HG03280 (cell line): Measurements from ENCODE around the gene TBPL1.
"Not testable (repeated sequence)": the region's sequence is repeated elsewhere in the genome, so short reads cannot be mapped to it uniquely, and the experiment has no call there.

ENCODE experiments used
- ATAC-seq: cut with Tn5 transposase; IDR thresholded peaks from one replicate; pipeline ENCODE4 v1.9.1; 2021; ENCODE audit warnings: mild to moderate bottlenecking, moderate library complexity; ENCODE audit not compliant: unreplicated experiment

Gene TBPL1

DNA sequence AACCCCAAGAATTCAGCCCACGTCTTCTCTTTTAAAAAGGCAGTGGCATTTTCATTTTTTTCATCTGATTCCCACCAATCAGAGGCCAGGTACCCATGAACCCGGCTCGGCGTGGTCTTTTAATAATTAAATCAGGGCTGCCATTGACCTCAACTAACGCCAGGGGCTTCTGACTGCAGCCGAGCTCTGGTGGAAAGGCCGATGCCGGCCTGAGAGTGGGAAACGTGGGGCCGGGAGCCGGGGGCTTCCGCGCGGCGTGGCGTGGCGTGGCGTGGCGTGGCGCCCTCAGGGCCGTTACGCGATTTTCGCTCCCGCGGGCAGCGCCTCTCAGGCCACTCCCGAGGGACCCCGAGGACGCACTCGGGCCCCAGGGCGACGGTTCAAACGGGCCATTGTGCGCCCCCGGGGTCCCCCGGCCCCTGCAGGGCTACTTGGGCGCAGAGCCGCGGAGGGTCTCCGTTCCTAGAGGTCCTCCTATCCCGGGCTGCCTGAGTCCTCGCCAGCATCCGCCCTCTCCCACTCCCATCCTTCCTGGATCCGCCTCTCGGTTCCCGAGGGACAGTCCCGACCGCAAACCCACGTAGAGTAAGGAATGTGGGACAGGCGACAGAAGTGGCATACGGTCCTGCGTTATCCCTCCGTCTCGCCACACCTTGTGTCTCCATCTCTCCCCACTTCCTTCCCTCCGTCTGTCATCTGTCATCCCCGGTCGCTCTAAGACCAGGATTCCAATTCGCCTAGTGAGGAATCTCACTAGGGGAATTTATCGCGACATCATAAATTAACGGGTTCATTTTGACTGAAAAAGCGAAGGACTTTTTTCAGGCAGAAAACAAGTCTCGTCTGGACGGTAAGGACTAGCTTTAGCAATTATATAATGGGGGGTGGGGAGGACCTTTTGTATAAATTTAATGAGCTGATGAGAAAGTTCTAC is 876 bp upstream of the TBPL1 start:
- ATAC-seq: peak; percentile 54

DNA sequence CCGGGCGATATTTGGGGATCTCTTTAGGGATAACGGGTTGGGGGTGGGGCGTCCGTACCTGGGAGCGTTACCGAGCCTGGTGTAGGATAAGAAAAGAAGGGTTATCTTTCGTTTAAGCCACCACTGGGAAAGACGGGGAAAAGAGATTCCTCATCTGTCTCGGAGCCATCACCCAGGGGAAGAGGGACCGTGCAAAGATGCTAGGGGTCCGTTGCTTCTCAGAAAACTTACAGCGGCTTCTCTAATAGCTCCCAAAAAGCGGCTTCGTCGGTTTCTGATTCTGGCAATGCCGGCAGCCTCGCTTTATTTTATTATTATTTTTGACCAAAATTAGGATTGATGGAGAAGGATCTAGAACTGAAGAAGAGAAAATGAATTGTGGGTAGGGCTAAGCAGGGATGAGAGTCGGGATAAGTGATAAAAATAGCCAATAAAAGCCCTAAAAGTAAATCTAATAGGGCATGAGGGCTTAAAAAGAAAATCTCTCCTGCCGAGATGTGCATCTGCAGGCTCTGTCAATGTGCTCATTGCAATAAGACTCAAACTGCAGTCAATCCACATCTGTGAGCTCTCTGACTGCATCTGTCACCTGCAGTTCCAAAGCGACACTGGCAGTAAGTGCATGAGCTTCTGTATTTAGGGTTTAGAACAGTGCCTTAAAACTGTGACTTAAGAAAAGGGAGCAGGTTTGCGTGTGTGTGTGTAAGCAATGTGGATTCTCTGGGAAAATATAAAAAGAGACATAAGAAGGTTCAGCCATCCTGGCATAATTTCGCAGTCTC is 801 bp downstream of the TBPL1 start:
- no peak for ATAC-seq

DNA sequence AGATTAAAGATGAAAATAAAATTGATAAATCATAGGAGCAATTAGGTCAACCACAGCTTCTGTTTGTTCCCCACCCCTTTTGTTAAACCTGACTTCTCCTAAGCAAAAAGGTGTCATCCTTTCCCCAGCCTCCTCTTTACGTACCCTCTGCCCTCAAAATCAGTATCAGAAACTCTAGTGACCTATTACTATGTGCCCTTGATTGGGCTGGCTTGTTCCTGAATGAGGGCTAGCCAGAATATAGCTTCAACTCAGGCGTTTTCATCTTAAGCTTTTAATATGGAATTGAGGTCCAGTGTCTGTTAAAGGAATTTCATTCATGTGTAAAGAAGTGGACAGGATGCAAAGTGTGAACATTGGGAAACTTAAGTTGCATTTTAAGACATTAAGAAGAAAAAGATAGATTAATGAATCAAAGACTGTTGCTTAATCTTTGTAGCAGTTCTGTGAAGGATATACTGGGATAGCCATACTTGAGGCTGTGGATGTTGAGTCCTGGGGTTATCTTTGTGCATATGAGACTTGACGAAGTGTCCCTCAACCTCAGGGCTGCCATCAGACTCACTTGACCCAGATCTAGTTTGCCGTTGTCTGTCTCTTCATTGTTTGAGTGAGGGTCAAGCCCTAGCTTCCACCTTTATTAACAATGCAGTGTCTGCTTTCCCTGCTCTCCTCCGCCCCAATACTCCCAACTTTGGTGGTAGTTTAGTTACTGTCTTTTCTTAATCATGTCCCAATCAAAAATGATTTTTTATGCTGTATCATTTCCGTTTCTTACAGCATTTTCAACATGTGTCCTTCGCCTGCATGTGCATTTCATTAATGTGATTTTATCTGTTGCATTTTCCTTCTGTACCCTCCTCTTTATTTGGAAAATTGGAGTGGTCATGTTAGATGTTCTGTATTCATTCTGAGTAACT is 1.9 kb downstream of the TBPL1 start:
- ATAC-seq: no peak

DNA sequence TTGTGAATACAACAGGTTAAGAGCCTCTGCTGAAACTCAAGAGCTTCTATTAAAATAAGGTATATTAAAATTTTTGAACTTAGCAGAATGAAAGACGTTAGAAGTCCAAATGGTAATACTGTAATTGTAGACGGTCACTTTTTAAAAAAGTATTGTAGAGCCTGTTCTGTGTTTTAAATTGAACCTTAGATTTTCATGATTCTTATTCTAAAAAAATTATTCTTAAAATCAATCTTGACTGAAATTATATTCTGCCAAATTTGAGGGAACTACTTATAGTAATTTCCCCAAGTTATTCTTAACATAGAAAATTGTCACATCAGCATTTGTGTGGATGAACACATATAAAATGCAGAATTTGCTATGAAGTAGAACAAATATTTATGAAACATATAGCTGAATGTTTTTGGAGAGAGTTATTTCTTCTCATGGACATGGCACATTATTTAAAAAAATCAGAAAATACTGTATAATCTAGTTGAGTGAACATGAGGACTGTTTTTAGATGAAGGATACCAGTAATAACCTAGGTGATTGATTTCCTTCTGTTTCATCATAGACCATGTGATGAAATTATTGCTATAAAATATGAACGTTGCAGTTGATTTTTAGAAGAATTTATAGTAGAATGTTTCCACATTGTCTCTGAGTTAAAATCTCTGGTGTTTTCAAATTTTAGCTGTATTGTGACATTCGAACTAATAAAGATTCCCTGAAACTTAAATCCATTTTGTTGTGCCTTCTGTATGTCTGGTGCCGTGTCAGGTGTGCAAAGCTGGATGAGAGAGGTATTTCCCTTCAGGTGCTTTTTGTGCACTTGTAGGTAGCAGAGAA is 2.8 kb downstream of the TBPL1 start:
- ATAC-seq: no peak

DNA sequence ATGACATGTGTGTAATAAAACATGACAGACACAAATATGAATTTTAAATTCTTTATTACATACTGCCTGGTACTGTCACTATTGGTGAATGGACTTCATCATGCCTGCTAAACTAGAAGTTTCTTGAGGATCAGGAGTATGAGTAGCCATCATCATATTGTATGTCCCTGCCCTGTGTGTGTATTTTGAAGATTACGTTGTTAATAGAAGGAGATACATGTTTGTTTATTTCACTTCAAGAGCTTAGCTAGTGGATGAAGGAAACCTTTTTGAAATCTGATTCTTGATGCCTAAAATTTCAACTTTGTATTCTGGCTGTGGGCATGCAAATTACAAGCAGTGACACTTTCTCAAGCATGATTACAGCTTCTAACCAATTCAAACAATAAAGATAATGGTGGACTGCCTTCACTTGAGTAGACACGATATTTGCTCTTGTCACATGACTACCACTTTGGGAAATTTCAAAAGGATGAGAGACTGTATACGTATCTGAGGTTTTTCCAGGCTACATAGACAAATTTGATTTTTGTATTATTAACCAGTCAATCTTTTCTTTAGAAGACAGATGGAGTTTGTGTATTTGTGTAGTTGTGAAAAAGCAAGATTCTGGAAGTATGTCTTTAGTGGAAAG is 3.5 kb downstream of the TBPL1 start:
- no peak for ATAC-seq

DNA sequence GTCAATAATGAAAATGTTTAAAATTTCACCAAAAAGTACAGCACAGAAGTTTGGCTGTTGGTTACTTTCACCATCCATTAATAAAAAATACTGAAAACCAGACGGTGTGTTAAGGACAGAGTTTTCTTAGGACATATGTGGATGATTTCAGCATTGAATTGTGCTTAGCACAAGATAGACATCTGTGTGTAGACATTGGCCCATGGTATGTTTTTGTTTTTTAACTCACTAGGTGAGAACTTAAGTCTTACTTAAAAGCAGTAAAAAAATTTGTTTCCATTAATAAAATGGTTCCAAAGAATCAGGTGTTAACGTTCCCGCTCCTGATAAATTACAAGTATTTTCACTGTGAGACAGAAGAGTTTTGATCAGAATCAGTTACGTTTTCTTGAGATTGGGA is 4.2 kb downstream of the TBPL1 start:
- ATAC-seq: no peak

DNA sequence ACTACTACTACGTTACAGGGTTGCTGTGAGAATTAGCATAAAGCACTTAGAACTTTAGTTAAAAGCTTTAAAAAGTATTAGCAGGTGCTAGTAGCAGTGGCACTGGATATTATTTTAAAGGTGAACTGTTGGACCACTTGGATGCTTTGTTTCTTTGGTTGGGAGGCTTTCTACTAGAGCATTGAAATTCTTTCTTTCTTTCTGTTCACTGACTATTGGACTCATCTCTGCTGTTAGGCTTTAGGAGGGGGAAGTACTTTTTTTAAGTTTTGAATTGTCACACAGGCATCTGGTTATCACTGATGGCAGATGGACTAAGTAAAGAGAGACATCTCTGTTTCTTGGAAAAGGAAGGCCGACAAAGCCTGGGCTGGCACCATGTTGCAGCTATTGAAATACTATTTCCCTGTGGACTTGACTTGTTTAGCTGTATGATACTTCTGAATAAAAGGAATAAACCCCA is 4.8 kb downstream of the TBPL1 start:
- no peak for ATAC-seq

DNA sequence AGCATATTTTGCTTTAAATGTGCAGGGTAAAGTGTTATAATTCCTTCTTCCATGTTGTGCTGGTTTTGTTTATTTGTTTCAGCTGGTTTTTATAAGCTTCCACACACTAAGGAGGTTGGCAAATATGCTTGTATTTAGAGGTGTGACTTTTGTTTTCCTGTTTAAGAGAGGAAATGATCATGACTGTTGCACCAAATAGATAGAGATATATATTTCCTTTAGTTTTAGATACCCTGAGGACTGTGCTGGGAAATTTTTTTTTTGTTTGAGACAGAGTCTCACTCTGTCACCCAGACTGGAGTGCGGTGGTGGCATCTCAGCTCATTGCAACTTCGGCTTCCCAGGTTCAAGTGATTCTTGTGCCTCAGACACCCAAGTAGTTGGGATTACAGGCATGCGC is 5.8 kb downstream of the TBPL1 start:
- no peak for ATAC-seq

DNA sequence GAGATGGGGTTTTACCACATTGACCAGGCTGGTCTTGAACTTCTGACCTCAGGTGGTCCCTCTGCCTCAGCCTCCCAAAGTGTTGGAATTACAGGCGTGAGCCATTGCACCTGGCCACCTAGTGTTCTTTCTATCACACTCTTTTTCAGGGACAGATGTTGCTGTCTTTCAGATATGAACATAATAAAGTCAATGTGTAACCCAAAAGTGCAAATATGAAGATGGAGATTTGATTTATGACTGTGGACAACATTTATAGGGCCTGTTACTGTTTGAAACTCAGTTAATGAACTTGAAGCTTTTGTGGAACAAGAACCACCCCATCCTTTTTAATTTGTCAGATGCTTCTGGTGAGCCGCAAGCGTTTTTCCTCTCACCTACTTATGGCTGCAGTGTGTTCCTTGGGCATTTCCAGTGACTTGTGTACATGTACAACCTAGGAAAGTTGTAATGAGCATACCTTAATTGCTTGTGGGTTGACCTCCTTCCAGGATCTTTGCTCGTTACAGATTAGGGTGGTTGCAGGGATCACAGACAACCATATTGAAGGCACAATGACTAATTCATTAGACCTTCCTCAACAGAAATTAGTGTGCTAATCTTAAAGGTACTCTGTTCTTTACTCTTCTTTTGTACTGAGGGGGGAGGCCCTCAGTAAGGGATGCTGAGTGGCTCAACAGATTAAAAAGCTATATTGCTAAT is 6.8 kb downstream of the TBPL1 start:
- no peak for ATAC-seq

DNA sequence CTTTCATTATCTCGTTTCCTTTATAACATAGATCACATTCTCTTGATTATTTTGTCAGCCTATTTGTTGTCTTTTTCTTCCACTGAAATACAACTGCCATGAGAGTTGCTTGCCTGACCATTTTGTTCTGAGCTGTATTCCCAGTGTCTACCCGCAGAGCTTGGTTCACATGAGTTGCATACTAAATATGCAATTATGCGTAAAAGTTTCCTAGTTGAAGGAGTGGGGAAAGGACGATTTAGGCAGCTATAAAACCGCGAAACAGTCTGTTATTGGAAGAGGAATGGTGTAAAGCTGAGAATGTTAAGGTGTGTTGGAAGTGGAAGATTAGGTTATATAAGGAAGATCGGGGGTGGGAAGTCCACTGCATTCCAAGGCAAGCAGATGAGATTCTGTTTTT is 8.8 kb downstream of the TBPL1 start:
- no peak for ATAC-seq

DNA sequence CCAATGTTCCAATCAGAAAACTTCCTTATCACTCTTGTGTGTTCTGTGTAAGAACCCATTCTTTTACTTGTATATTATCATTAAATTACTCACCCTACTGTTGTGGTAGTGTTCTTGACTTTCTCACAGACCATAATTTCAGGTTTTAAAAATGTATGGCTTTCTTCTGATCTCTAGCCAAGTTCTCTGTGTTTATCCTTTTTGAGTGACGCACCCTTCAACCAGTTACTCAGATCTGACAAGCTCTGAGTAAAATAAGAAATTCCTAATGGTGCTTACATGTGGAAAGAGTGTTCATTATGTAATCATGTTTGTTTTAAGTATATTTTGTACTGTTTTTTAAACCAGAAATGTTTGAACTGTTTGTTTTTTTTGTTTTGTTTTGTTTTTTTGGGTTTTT is 11.0 kb downstream of the TBPL1 start:
- no peak for ATAC-seq

DNA sequence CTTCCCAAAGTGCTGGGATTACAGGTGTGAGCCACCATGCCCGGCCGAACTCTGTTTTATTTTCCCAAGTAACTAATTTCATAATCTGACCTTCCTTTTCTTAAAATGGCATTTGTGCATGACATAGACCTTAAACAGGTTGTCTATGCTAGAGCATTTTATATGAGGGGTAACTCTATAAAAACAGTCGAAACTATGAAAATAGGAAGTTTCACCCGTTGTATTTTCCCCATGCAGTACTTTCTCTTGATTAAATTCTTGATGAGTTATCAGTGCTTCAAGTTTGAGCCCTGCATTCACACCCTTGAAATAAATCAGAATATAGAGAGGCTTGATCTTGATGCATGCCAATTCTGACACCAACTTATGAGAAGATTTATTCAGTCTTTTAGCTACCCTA is 11.7 kb downstream of the TBPL1 start:
- no peak for ATAC-seq

DNA sequence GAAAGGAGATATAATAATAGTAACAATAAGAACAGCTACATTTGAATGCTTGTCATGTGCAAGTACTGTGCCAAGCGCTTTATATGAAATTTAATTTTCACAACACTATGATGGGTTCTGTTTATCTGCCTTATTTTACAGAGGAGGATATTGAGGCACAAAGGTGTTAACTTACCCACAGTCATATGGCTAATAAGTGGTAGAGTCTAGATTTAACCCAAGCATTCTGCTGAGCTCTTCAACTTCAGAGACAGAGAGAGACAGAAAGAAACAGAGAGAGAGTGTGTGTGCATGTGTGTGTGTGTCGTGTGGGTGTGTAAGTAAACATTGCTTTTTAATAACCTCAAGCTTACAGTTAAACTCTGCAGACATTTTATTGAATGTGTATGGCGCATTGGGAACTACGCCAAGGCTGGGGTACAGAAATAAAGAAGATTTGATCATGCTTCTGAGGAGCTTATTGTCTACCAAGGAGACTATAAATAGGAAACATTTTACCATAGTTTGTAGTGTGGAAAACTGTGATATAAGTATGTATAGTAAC is 12.9 kb downstream of the TBPL1 start:
- no peak for ATAC-seq

DNA sequence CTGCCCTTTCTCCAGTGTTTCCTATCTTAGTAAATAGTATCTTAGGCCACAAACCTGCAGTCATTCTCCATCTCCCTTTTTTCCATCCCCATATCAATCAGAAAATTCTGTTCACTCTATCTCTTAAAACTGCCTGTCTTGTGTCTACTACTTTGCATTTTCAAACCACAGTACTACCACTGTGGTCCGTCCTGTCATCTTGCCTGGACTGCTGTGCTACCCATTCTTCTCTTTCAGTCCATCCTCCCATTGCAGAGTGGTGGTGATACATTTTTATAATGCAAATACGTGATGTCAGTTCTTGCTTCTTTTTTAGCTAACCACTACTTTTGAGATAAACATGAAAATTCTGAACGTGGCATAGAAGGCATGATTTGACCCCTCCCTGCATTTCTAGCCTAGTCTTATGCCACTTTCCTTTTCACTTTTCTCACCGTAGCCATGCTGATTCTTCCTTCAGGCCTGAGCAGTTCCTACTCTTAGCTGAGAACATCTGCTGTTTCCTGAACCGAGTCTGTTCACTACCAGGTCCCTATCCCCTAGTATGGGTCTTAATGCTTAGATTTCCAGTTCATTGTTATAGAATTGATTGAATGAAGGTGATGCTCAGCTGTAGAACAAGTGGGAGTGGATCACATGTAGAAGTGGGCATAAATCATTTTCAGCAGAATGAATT is 13.8 kb downstream of the TBPL1 start:
- ATAC-seq: peak; percentile 91

DNA sequence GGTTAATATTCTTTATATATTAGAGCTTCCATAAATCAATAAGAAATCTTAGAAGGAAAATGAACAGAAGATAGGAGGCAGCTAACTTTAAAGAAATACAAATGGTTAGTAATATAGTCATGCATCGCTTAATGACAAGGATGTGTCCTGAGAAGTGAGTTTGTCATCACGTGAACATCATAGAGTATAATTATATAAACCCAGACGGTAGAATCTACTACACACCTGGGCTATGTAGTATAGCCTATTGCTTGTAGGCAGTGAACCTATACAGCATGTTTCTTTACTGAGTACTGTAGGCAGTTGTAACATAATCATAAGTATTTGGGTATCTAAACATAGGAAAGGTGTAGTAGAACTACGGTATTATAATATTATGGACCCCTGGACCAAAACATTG is 14.3 kb downstream of the TBPL1 start:
- ATAC-seq: no peak

DNA sequence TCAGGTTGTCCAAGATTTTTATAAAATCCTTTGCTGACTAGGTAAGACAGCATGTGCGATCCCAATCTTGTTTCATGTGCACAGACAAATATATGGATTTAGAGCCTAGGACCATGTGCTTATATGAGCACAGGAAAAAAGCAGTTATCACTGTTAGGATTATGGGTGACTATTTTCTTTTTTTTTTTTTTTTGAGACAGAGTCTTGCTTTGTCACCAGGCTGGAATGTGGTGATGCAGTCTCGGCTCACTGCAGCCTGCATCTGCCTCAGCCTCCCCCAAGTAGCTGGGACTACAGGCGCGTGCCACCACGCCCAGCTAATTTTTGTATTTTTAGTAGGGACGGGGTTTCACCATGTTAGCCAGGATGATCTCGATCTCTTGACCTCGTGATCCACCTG is 14.8 kb downstream of the TBPL1 start:
- not testable (repeated sequence) for ATAC-seq

DNA sequence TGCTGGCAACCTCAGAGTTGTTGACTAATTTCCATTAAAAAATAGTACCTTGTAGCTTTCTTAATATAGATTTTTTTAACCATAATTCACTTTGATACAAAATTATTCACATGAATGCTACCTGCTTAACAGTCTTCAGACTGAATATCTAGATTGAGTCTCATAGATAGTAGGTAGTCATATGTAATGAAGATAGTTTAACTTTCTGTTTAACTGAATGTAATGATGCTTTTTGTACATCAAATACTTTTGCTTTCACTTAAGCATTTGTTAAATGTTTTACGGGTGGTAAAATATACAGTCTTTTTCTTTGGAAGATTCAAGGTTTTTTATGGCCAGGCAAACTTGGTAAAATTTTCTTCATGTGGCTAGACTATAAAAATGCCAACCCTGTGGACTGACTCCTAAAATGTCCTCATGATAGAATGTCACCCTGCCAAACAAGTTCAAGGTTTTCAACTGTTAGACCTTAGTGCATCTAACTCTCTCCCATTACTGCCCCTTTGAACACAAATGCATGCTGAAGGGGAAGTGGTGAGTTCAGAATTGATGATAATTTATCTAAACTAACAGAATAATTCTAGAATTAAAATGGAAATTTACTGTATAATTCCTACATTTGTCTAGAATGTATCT is 16.4 kb downstream of the TBPL1 start:
- no peak for ATAC-seq

DNA sequence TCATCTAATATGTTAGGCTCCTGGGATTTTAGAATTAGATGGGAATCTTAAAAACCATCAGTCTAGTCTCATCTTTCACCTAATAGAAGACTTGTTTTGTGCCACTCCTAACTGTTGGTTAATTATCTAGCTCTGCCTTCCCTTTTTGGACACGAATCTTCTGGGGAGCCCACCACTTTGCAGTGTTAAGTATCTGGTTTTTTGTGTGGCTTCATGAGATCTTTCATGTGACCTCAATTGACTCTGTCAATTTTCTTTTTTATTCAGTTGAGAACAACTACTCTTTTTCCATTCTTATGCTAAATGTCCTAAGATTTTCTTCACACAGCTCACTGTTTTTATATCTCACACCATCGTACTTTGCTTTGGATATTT is 16.9 kb downstream of the TBPL1 start:
- no peak for ATAC-seq
